HG02884 (cell line): ENCODE measurements around the gene FANCL.
"Not testable (repeated sequence)": the region's sequence is repeated elsewhere in the genome, so short reads cannot be mapped to it uniquely, and the experiment has no call there.

Experiments
- ATAC-seq: cut with Tn5 transposase; IDR thresholded peaks from one replicate; pipeline ENCODE4 v1.9.1; 2021; ENCODE audit warnings: mild to moderate bottlenecking, moderate library complexity; ENCODE audit not compliant: unreplicated experiment

FANCL gene

GRCh38 chr2:58240670-58241545, at the start of gene FANCL:
FANCL (minus strand) TSS chr2:58241325; CDS start chr2:58241313, 12 bp downstream.
- peak; percentile 71 for ATAC-seq

- ATAC-seq, result no peak
These were observed 47.9 kb upstream of the FANCL start for GRCh38 chr2:58289029-58289428.

- ATAC-seq, result no peak
These were observed 42.8 kb upstream of the FANCL start for GRCh38 chr2:58283931-58284330.

GRCh38 chr2:58275144-58275543, 34.0 kb upstream of the FANCL start:
- not testable (repeated sequence) for ATAC-seq

- no peak for ATAC-seq
These were observed 30.7 kb upstream of the FANCL start for GRCh38 chr2:58271826-58272225.

GRCh38 chr2:58268685-58269084, 27.6 kb upstream of the FANCL start:
- no peak for ATAC-seq

- no peak for ATAC-seq
These were observed 25.1 kb upstream of the FANCL start for GRCh38 chr2:58266211-58266610.

GRCh38 chr2:58261209-58261608, 20.1 kb upstream of the FANCL start:
- no peak for ATAC-seq

- ATAC-seq, result peak; percentile 94
These were observed 17.3 kb upstream of the FANCL start for GRCh38 chr2:58258456-58258855.

- ATAC-seq, result not testable (repeated sequence)
These were observed 10.4 kb upstream of the FANCL start for GRCh38 chr2:58251331-58252201.

- no peak for ATAC-seq
These were observed 380 bp upstream of the FANCL start for GRCh38 chr2:58241546-58241864.

- no peak for ATAC-seq
These were observed 1.7 kb downstream of the FANCL start for GRCh38 chr2:58239243-58239925.

GRCh38 chr2:58237741-58238140, 3.4 kb downstream of the FANCL start:
- ATAC-seq, result no peak

GRCh38 chr2:58235984-58236383, 5.1 kb downstream of the FANCL start:
- ATAC-seq, result no peak

GRCh38 chr2:58235170-58235569, 6.0 kb downstream of the FANCL start:
- ATAC-seq, result no peak

GRCh38 chr2:58228299-58228698, 12.8 kb downstream of the FANCL start:
- ATAC-seq, result no peak

- no peak for ATAC-seq
These were observed 13.8 kb downstream of the FANCL start for GRCh38 chr2:58227171-58227917.

GRCh38 chr2:58221909-58222308, 19.2 kb downstream of the FANCL start:
- no peak for ATAC-seq

GRCh38 chr2:58215429-58215828, 25.7 kb downstream of the FANCL start:
- no peak for ATAC-seq

- ATAC-seq, result not testable (repeated sequence)
These were observed 30.1 kb downstream of the FANCL start for GRCh38 chr2:58210951-58211568.
